Heart left ventricle (tissue), 13 donors: Measurements from ENCODE around the gene A1BG.

ENCODE experiments used
- CTCF ChIP-seq, 12 donors: fragments of 200-600 bp; sonication (generic) in 4 of 12; IDR thresholded peaks; one replicate each; pipeline versions ENCODE4 v1.5.0 to v1.8.0; 2018 to 2022; ENCODE audit warnings: antibody characterized with exemption in 12 of 12, mild to moderate bottlenecking in 5 of 12
- POLR2A ChIP-seq, 2 donors: fragments of 450-650 bp; IDR thresholded peaks; one replicate each; pipeline ENCODE4 v1.6.1; 2017; ENCODE audit warnings: antibody characterized with exemption in 2 of 2, mild to moderate bottlenecking in 2 of 2, moderate library complexity in 2 of 2
- donor health status: ischemic (EF 13 %, LVEDD 7.1; RV severe dilation, severe dysfunction).
- donor health status: DM: no; HTN: yes; CAD: no.
- donor health status: DM: no; HTN: no; CAD: no.
- donor health status: ischemic (EF 25% LVEDD 6.9; RV normal size, moderate dysfunction).
- donor health status: ischemic (EF 25% LVEDD 5.7; RV mildly dilated, moderate dysfunction).
- donor health status: ischemic (EF 35%, LVEDD 5.7; RV mildly dilated, moderate dysfunction).
- donor health status: nonischemic (EF 11% LVEDD 7.7; RV severe dilation, severe dysfunction).
- donor health status: DM: yes; HTN: yes; CAD: no.
- donor health status: PGD.
- donor health status: ischemic (EF 29% LVEDD 5.4; RV normal size, mild dysfunction).
- donor health status: nonischemic (EF 23%, LVEDD 6.1; RV moderate dilation, normal function).

- TF ChIP-seq CTCF (IDR thresholded peaks at IDR 0.05), result no peak
- TF ChIP-seq POLR2A (IDR thresholded peaks at IDR 0.05), result no peak
Observed at GRCh38 chr19:58351558-58351878, 1.8 kb downstream of the A1BG start.
